Esophagus (tissue), 2 donors: ENCODE measurements around the gene CARD8. TPM values are rescaled to one million over a fixed set of nuclear protein-coding genes. Genes with fewer than 3 reads are reported as not detected.

Source experiments
- H3K27ac ChIP-seq, 2 donors: one replicate each; pipeline ENCODE4 v1.5.1; 2013; ENCODE audit warnings: low read depth in 2 of 2, mild to moderate bottlenecking in 2 of 2, inconsistent platforms in 1 of 2, low read length in 1 of 2, moderate library complexity in 1 of 2
- H3K27me3 ChIP-seq, 2 donors: one replicate each; pipeline ENCODE4 v1.6.1; 2013; ENCODE audit warnings: low read length in 2 of 2, control low read depth in 1 of 2, mild to moderate bottlenecking in 1 of 2; ENCODE audit not compliant: insufficient read depth in 2 of 2, control insufficient read depth in 1 of 2
- H3K36me3 ChIP-seq, 2 donors: one replicate each; pipeline ENCODE4 v1.6.1; 2013; ENCODE audit warnings: low read length in 1 of 2; ENCODE audit not compliant: control insufficient read depth in 2 of 2, insufficient read depth in 2 of 2
- H3K4me1 ChIP-seq, 2 donors: one replicate each; pipeline ENCODE4 v1.6.1; 2013; ENCODE audit warnings: low read length in 1 of 2; ENCODE audit not compliant: control insufficient read depth in 2 of 2, insufficient read depth in 2 of 2
- H3K4me3 ChIP-seq, 2 donors: one replicate each; pipeline ENCODE4 v1.5.1; 2013; ENCODE audit warnings: low read length in 2 of 2, mild to moderate bottlenecking in 2 of 2, low read depth in 1 of 2, moderate library complexity in 1 of 2
- H3K9me3 ChIP-seq, 2 donors: one replicate each; pipeline ENCODE4 v1.6.1; 2013; ENCODE audit warnings: mild to moderate bottlenecking in 2 of 2, low read depth in 1 of 2, low read length in 1 of 2, moderate library complexity in 1 of 2; ENCODE audit not compliant: control insufficient read depth in 2 of 2, insufficient read depth in 1 of 2
- WGBS, 2 donors: extraction: QIAGEN DNeasy Blood & Tissue Kit; methylation state at CpG; one replicate each; pipeline ENCODE4 v1.1.7; 2013; 5-methylcytosine and 5-hydroxymethylcytosine counted together
- polyA plus RNA-seq, 2 donors: library from polyadenylated mRNA; stranded (reverse); fragments of 200-250 nt; gene quantifications; one replicate each; pipeline ENCODE4 v1.2.3, GENCODE V29; 2013
- donor health status: healthy with polysubstance abuse.
- donor health status: Bipolar disorder and iron deficiency.

Gene CARD8
- polyA plus RNA-seq, 2 donors: 9.6 to 13.2 TPM

- no peaks in the 10 kb centered on the region for H3K9me3 ChIP-seq
- H3K27ac ChIP-seq: no peak overlapping the region
- no peaks in the 10 kb centered on the region for H3K27me3 ChIP-seq
- no peaks in the 10 kb centered on the region for H3K4me1 ChIP-seq
- 88 to 89% methylated on average over 5 of the region's 5 CpGs for WGBS, 2 donors
- H3K36me3 ChIP-seq: peaks cover 2 to 11% of the 10 kb centered on the region in 2 donors
- H3K4me3 ChIP-seq: no peak overlapping the region
Observed at GRCh38 chr19:48186015-48186414, 69.7 kb downstream of the CARD8 start.

- no peaks in the 10 kb centered on the region for H3K27me3 ChIP-seq
- no peak overlapping the region for H3K4me3 ChIP-seq
- 88 to 89% methylated on average over 9 of the region's 9 CpGs for WGBS, 2 donors
- no peak overlapping the region for H3K27ac ChIP-seq
- peaks cover 2 to 8% of the 10 kb centered on the region in 2 donors for H3K36me3 ChIP-seq
- H3K9me3 ChIP-seq: no peaks in the 10 kb centered on the region
- H3K4me1 ChIP-seq: no peaks in the 10 kb centered on the region
Observed at GRCh38 chr19:48183356-48183755, 72.4 kb downstream of the CARD8 start.

GRCh38 chr19:48182434-48182833, 73.3 kb downstream of the CARD8 start:
- peaks cover 2 to 6% of the 10 kb centered on the region in 2 donors for H3K36me3 ChIP-seq
- no peaks in the 10 kb centered on the region for H3K4me1 ChIP-seq
- 93 to 97% methylated on average over 38 of the region's 38 CpGs for WGBS, 2 donors
- H3K4me3 ChIP-seq: no peak overlapping the region
- no peaks in the 10 kb centered on the region for H3K9me3 ChIP-seq
- H3K27ac ChIP-seq: no peak overlapping the region
- no peaks in the 10 kb centered on the region for H3K27me3 ChIP-seq

GRCh38 chr19:48181505-48181904, 74.2 kb downstream of the CARD8 start:
- Histone ChIP-seq H3K27me3 (no peaks in the 10 kb centered on the region), H3K4me1 (no peaks in the 10 kb centered on the region), H3K36me3 (peaks cover 2 to 6% of the 10 kb centered on the region in 2 donors), H3K9me3 (no peaks in the 10 kb centered on the region), H3K4me3 (no peak overlapping the region), H3K27ac (no peak overlapping the region)
- WGBS, 2 donors: 95 to 96% methylated on average over 5 of the region's 5 CpGs

- H3K36me3 ChIP-seq: peaks cover 0 to 5% of the 10 kb centered on the region in 2 donors
Observed at GRCh38 chr19:48176226-48176625, 79.5 kb downstream of the CARD8 start.

GRCh38 chr19:48175578-48175977, 80.1 kb downstream of the CARD8 start:
- Histone ChIP-seq H3K4me3 (no peak overlapping the region), H3K27me3 (no peaks in the 10 kb centered on the region), H3K4me1 (peaks cover 4 to 7% of the 10 kb centered on the region in 2 donors), H3K27ac (no peak overlapping the region), H3K36me3 (peaks cover 0 to 5% of the 10 kb centered on the region in 2 donors), H3K9me3 (no peaks in the 10 kb centered on the region)
- 91 to 92% methylated on average over 10 of the region's 10 CpGs for WGBS, 2 donors

More at GRCh38 chr19:48176226-48176625, 79.5 kb downstream of the CARD8 start:
- no peaks in the 10 kb centered on the region for H3K9me3 ChIP-seq
- H3K4me3 ChIP-seq: no peak overlapping the region
- H3K4me1 ChIP-seq: peaks cover 4% of the 10 kb centered on the region in 2 donors
- 81 to 93% methylated on average over 3 of the region's 3 CpGs for WGBS, 2 donors
- H3K27ac ChIP-seq: no peak overlapping the region
- H3K27me3 ChIP-seq: no peaks in the 10 kb centered on the region

GRCh38 chr19:48174445-48175030, 81.2 kb downstream of the CARD8 start:
- Histone ChIP-seq H3K4me3 (no peak overlapping the region), H3K36me3 (peaks cover 0 to 5% of the 10 kb centered on the region in 2 donors), H3K4me1 (peaks cover 4 to 7% of the 10 kb centered on the region in 2 donors), H3K27me3 (no peaks in the 10 kb centered on the region), H3K27ac (no peak overlapping the region), H3K9me3 (no peaks in the 10 kb centered on the region)
- WGBS, 2 donors: 77 to 79% methylated on average over 6 of the region's 6 CpGs

GRCh38 chr19:48171710-48172109, 84.0 kb downstream of the CARD8 start:
- Histone ChIP-seq H3K4me3 (no peak overlapping the region), H3K36me3 (peaks cover 0 to 5% of the 10 kb centered on the region in 2 donors), H3K4me1 (peaks cover 4 to 7% of the 10 kb centered on the region in 2 donors), H3K9me3 (no peaks in the 10 kb centered on the region), H3K27ac (no peak overlapping the region), H3K27me3 (no peaks in the 10 kb centered on the region)
- 85 to 86% methylated on average over 37 of the region's 37 CpGs for WGBS, 2 donors

GRCh38 chr19:48170817-48171347, 84.8 kb downstream of the CARD8 start:
- peaks cover 4 to 7% of the 10 kb centered on the region in 2 donors for H3K4me1 ChIP-seq
- H3K27me3 ChIP-seq: no peaks in the 10 kb centered on the region
- 2 to 3% methylated on average over 21 of the region's 21 CpGs for WGBS, 2 donors
- no peaks in the 10 kb centered on the region for H3K9me3 ChIP-seq
- peak overlapping the region; percentile 63 to 84 for H3K4me3 ChIP-seq
- H3K27ac ChIP-seq: peak overlapping the region; percentile 93 to 95
- H3K36me3 ChIP-seq: peaks cover 0 to 5% of the 10 kb centered on the region in 2 donors
